Right atrium auricular region (tissue), 2 donors: Measurements from ENCODE around the gene DICER1. TPM values are rescaled to one million over a fixed set of nuclear protein-coding genes. Genes with fewer than 3 reads are reported as not detected.

Experiments used
- DNase-seq: peaks from one replicate; pipeline ENCODE4 v3.0.0-alpha.2; 2019; ENCODE audit warnings: low spot score
- H3K27ac ChIP-seq, 2 donors: fragments of 200-600 bp; sonication (generic); 1 replicate in 1 of 2; 2 replicates in 1 of 2; pipeline ENCODE4 v1.5.1; 2016 to 2019
- H3K27me3 ChIP-seq, 2 donors: fragments of 200-600 bp; sonication (generic); one replicate each; pipeline versions ENCODE4 v1.5.1 to v1.6.0; 2017 to 2019
- H3K36me3 ChIP-seq: fragments of 200-600 bp; sonication (generic); one replicate; pipeline ENCODE4 v1.5.1; 2016
- H3K4me1 ChIP-seq, 2 donors: fragments of 200-600 bp; sonication (generic); one replicate each; pipeline versions ENCODE4 v1.5.1 to v1.6.0; 2017 to 2019
- H3K4me3 ChIP-seq, 2 donors: fragments of 200-600 bp; sonication (generic); 1 replicate in 1 of 2; 2 replicates in 1 of 2; pipeline ENCODE4 v1.5.1; 2017 to 2019; ENCODE audit warnings: mild to moderate bottlenecking in 1 of 2, moderate library complexity in 1 of 2
- H3K9me3 ChIP-seq, 2 donors: fragments of 200-600 bp; sonication (generic); one replicate each; pipeline ENCODE4 v1.5.1; 2019
- total RNA-seq, 2 donors: library from RNA; depleted of rRNA; stranded (reverse); fragments of >200 nt; gene quantifications; one replicate each; pipeline ENCODE4 v1.1.0, GENCODE V29; 2016
- TF ChIP-seq, protein P1 (sequence below), 2 donors: fragments of 200-600 bp; sonication (generic); IDR thresholded peaks; one replicate each; pipeline ENCODE4 v1.5.1; 2019; ENCODE audit warnings: antibody characterized with exemption in 2 of 2

The DICER1 gene
- total RNA-seq, 2 donors from 2014 or later, result 15.9 to 23.0 TPM

DNA sequence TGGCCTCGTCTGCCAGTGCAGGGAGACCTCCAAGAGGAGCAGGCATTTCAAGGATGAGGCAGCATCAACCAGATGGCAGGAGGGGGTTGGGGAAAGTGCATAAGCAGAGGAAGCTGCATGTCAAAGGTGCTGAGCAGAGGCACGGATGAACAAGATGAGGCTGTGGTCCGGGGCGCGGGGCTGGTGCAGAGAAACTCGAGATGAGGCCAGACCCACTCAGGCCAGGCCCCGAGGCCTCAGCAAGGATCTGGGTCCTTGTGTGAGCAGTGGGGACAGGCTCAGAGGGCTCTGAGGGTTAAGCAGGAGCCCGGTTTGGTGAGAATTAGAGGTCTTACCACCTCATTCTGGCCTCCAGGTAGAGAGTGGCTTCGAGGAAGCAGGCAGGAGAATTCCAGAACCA, 98.8 kb downstream of the DICER1 start:
- TF ChIP-seq, protein P1, sequence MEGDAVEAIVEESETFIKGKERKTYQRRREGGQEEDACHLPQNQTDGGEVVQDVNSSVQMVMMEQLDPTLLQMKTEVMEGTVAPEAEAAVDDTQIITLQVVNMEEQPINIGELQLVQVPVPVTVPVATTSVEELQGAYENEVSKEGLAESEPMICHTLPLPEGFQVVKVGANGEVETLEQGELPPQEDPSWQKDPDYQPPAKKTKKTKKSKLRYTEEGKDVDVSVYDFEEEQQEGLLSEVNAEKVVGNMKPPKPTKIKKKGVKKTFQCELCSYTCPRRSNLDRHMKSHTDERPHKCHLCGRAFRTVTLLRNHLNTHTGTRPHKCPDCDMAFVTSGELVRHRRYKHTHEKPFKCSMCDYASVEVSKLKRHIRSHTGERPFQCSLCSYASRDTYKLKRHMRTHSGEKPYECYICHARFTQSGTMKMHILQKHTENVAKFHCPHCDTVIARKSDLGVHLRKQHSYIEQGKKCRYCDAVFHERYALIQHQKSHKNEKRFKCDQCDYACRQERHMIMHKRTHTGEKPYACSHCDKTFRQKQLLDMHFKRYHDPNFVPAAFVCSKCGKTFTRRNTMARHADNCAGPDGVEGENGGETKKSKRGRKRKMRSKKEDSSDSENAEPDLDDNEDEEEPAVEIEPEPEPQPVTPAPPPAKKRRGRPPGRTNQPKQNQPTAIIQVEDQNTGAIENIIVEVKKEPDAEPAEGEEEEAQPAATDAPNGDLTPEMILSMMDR (IDR thresholded peaks at IDR 0.05), result no peak
- no peak for DNase-seq

DNA sequence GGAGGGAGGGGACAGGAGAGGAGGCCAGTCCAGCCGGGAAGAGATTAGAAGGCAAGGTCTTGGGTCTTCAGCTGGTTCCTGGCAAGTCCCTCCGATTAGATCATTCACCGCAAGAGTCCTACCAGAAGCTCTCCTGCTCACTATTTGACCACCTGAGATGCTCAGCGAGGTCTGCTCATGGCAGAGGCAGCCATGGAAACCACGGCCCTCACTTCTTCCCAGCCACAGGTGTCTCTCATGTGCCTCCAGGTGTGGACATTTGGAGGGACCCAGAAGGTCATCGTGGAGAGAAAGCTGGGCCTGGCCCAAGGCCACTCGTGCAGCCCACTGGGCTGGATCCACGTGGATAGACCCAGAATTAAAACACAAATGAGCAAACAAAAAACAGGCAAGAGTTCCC, 99.5 kb downstream of the DICER1 start:
- no peak for DNase-seq
- Histone ChIP-seq H3K4me1 (no peaks in the 10 kb centered on the region), H3K36me3 (no peaks in the 10 kb centered on the region), H3K9me3 (no peaks in the 10 kb centered on the region), H3K27ac (no peak overlapping the region), H3K27me3 (no peaks in the 10 kb centered on the region), H3K4me3 (no peak overlapping the region)
- TF ChIP-seq, protein P1 (IDR thresholded peaks at IDR 0.05), result no peak

More for the DNA sequence above, 98.8 kb downstream of the DICER1 start:
- H3K9me3 ChIP-seq, result no peaks in the 10 kb centered on the region
- H3K36me3 ChIP-seq, result no peaks in the 10 kb centered on the region
- H3K4me1 ChIP-seq, result no peaks in the 10 kb centered on the region
- no peak overlapping the region for H3K4me3 ChIP-seq
- H3K27ac ChIP-seq, result no peak overlapping the region
- no peaks in the 10 kb centered on the region for H3K27me3 ChIP-seq

DNA sequence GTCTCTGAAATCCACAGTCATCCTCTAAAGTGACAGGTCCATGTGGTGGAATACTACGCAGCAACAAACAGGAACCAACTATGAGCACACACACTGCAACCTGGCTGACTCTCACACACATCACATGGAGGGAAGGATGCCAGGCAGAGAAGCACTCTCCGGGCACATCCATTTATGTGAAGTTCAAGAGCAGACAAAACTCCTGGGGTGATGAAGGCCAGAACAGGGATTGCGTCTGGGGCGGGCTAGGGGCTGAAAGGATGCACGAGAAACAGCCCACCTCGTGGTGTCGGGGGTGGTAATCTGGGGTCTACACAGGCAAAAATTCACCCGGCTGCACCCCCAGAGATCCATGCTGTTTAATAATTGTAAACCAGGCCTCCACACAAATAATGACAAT, 100.2 kb downstream of the DICER1 start:
- no peaks in the 10 kb centered on the region for H3K36me3 ChIP-seq
- TF ChIP-seq, protein P1 (IDR thresholded peaks at IDR 0.05), result no peak
- no peak overlapping the region for H3K4me3 ChIP-seq
- DNase-seq, result no peak
- no peak overlapping the region for H3K27ac ChIP-seq
- no peaks in the 10 kb centered on the region for H3K9me3 ChIP-seq
- H3K4me1 ChIP-seq, result no peaks in the 10 kb centered on the region
- H3K27me3 ChIP-seq, result no peaks in the 10 kb centered on the region

DNA sequence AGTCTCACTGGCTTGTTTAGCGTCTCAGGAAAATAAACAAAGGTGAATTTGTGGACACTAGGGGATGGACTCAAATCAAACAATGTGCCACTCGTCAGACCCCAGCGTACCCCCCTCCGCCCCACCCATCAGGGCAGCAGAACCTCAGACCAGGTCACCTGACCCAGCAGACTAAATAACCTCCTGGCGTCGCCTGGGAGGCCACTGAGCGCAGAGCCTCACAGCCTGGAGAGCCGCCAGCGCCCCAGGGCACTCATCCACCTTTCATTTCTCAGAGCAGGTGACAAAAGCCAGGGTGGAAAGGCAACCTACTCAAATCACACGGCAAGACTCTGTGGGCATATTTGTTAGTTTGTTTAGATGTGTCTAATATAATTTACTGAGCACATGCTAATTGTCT, 100.9 kb downstream of the DICER1 start:
- TF ChIP-seq, protein P1 (IDR thresholded peaks at IDR 0.05), result no peak
- Histone ChIP-seq H3K27ac (no peak overlapping the region), H3K4me1 (no peaks in the 10 kb centered on the region), H3K27me3 (no peaks in the 10 kb centered on the region), H3K36me3 (no peaks in the 10 kb centered on the region), H3K4me3 (no peak overlapping the region), H3K9me3 (no peaks in the 10 kb centered on the region)
- no peak for DNase-seq

DNA sequence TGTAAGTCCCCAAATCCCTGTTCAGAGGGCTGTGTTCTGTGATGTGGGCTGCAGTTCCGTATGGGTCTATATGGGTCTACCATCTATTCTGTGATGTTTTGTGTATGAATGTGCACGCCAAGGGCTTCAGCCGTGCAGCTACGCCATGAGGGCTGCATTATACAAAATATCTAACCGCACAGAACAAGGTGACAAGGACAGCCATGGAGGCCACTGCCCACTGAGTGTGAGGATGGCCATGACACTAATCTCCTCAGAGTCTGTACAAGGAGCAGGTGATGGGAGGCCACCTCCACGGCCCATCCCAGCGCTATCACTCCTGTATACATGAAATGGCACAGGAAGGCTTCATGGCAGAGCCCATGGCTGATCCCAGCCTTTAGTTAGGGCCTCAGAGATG, 102.0 kb downstream of the DICER1 start:
- H3K4me1 ChIP-seq, result no peaks in the 10 kb centered on the region
- no peak overlapping the region for H3K27ac ChIP-seq
- no peak overlapping the region for H3K4me3 ChIP-seq
- no peaks in the 10 kb centered on the region for H3K36me3 ChIP-seq
- DNase-seq, result no peak
- TF ChIP-seq, protein P1 (IDR thresholded peaks at IDR 0.05), result no peak
- H3K9me3 ChIP-seq, result no peaks in the 10 kb centered on the region
- no peaks in the 10 kb centered on the region for H3K27me3 ChIP-seq
